OCI-LY7 (cell line): ENCODE measurements around the gene C22orf31. TPM values are rescaled to one million over a fixed set of nuclear protein-coding genes. Genes with fewer than 3 reads are reported as not detected.

Experiments
- BruUV-seq: library from RNA; stranded (reverse); fragments of 400-500 nt; replicated peaks from 2 replicates; lab custom pipeline; 2021; lab: Mats Ljungman, UMichigan
- CTCF ChIA-PET: fragments of 300-600 bp; sonication (Branson Sonifier 250); formaldehyde crosslinking; loops from one replicate; lab custom pipeline; 2022; ENCODE audit warnings: antibody characterized with exemption; ENCODE audit not compliant: unreplicated experiment; lab: Charles Lee
- POLR2A ChIA-PET: fragments of 300-600 bp; sonication (Branson Sonifier 250); formaldehyde crosslinking; loops from one replicate; lab custom pipeline; 2022; ENCODE audit warnings: antibody characterized with exemption; lab: Charles Lee
- DNase-seq: peaks from one replicate; pipeline ENCODE4 v3.0.0-alpha.2; 2015; ENCODE audit warnings: low spot score
- H2AFZ ChIP-seq: fragments of 200-600 bp; sonication (generic), shearing (Covaris generic); 2 replicates; pipeline ENCODE4 v1.6.1; 2014; ENCODE audit warnings: mild to moderate bottlenecking, antibody characterized with exemption, low read length, moderate library complexity
- H3K27ac ChIP-seq: fragments of 200-600 bp; sonication (generic); 2 replicates; pipeline ENCODE4 v1.5.1; 2014; ENCODE audit warnings: mixed run types, low read depth, mild to moderate bottlenecking, moderate library complexity, low read length, inconsistent platforms; ENCODE audit not compliant: poor library complexity, severe bottlenecking
- H3K36me3 ChIP-seq: fragments of 200-600 bp; sonication (generic); 2 replicates; pipeline ENCODE4 v1.6.1; 2014; ENCODE audit warnings: mild to moderate bottlenecking, antibody characterized with exemption, low read length, moderate library complexity, mixed read lengths; ENCODE audit not compliant: insufficient read depth
- H3K4me1 ChIP-seq: fragments of 200-600 bp; sonication (generic); 2 replicates; pipeline ENCODE4 v1.5.1; 2014; ENCODE audit warnings: mild to moderate bottlenecking, low read length; ENCODE audit not compliant: insufficient read depth, poor library complexity, severe bottlenecking
- H3K4me2 ChIP-seq: fragments of 200-600 bp; sonication (generic); 2 replicates; pipeline ENCODE4 v1.6.1; 2014; ENCODE audit warnings: mild to moderate bottlenecking, low read length
- H3K4me3 ChIP-seq: fragments of 200-600 bp; sonication (generic); 2 replicates; pipeline ENCODE4 v1.5.1; 2014; ENCODE audit warnings: mild to moderate bottlenecking, low read depth, low read length; ENCODE audit not compliant: poor library complexity, severe bottlenecking
- H3K79me2 ChIP-seq: fragments of 200-600 bp; sonication (generic); 2 replicates; pipeline ENCODE4 v1.6.1; 2016; ENCODE audit warnings: low read depth, mild to moderate bottlenecking, low read length, moderate library complexity, mixed read lengths; ENCODE audit not compliant: insufficient read depth
- H3K9me2 ChIP-seq: fragments of 200-600 bp; sonication (generic); 2 replicates; pipeline ENCODE4 v1.6.1; 2016; ENCODE audit warnings: mild to moderate bottlenecking, low read length, mixed read lengths; ENCODE audit not compliant: insufficient read depth
- H3K9me3 ChIP-seq: fragments of 200-600 bp; sonication (generic); 2 replicates; pipeline ENCODE4 v1.6.1; 2014; ENCODE audit warnings: mild to moderate bottlenecking, mixed run types, low read length, mixed read lengths
- H4K20me1 ChIP-seq: fragments of 200-600 bp; sonication (generic); 2 replicates; pipeline ENCODE4 v1.6.1; 2014; ENCODE audit warnings: mild to moderate bottlenecking, antibody characterized with exemption, low read length, moderate library complexity, mixed read lengths; ENCODE audit not compliant: insufficient read depth
- CTCF ChIP-seq: fragments of 200-600 bp; sonication (generic); conservative IDR thresholded peaks from 2 replicates; pipeline ENCODE4 v1.5.1; 2014; ENCODE audit warnings: mild to moderate bottlenecking, antibody characterized with exemption, low read length, moderate library complexity, mixed read lengths
- EZH2phosphoT487 ChIP-seq: fragments of 200-600 bp; sonication (generic); IDR thresholded peaks from 2 replicates; pipeline ENCODE4 v1.6.1; 2018; ENCODE audit warnings: low read depth, borderline replicate concordance, mild to moderate bottlenecking, mixed run types, antibody characterized with exemption, low read length, moderate library complexity, mixed read lengths
- intact Hi-C: fragments of 100-400 bp; cut with micrococcal nuclease; formaldehyde crosslinking; loops from one replicate; pipeline ENCODE4 v1.10.0; 2022; ENCODE audit not compliant: unreplicated experiment
- total RNA-seq, 2 experiments: library from RNA; depleted of rRNA in 1 of 2; stranded (reverse); fragments of >200 nt in 1 of 2; shearing (Covaris generic) in 1 of 2; gene quantifications; 2 replicates each; pipeline ENCODE4 v1.2.3, GENCODE V29; 2014 to 2022

C22orf31 gene
- total RNA-seq, 2 experiments from 2014 or later = not detected

DNA sequence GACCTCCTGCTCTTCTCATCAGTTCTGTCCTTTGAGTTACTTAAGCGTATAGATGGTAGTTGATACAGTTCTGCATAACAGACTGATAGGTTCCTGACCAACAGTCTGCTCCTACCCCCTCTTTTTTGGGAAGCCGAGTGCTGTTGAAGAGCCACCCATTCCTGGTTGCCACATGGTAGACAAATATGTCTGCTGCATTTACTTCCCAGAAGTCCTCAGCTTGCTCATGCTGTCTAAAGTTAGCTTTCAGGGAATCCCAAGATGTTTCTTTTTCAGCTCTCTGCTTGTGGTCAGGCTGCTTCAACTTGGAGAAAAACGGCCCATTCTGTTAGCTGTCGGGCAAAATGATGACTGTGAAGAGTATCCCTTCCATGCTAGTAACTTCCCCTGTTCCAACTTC, 48.7 kb downstream of the C22orf31 start:
- Histone ChIP-seq H3K4me1 (peaks cover 6% of the 10 kb centered on the region), H3K27ac (no peak overlapping the region), H3K4me3 (no peak overlapping the region), H3K4me2 (no peak overlapping the region), H3K9me2 (no peaks in the 10 kb centered on the region), H3K36me3 (no peaks in the 10 kb centered on the region), H4K20me1 (no peaks in the 10 kb centered on the region), H3K9me3 (no peaks in the 10 kb centered on the region), H2AFZ (no peak overlapping the region), H3K79me2 (no peaks in the 10 kb centered on the region)
- TF ChIP-seq CTCF = no peak
- no peak for TF ChIP-seq EZH2phosphoT487
- intact Hi-C loops = no loop called here
- BruUV-seq = no TSS peak
- DNase-seq = no peak
- ChIA-PET CTCF (no interaction called here), POLR2A (no interaction called here)

DNA sequence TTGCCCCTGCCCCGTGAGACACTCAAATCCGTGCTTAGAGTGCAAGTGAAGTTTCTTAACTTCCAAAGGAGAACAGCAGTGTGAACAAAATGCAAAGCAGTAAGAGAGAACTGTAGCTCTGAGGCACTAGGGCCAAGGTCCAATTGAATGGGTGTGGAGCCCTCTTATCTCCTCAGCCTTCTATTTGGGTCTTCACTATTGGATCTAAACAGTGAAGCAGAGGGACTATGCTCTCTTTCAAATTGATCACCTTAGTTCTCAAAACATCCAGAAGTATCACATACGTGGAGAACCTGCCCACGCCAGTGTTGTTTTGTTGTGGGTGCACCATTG, 49.6 kb downstream of the C22orf31 start:
- Histone ChIP-seq H3K36me3 (no peaks in the 10 kb centered on the region), H4K20me1 (no peaks in the 10 kb centered on the region), H2AFZ (no peak overlapping the region), H3K27ac (no peak overlapping the region), H3K79me2 (no peaks in the 10 kb centered on the region), H3K4me2 (no peak overlapping the region), H3K9me3 (no peaks in the 10 kb centered on the region), H3K4me3 (no peak overlapping the region), H3K4me1 (peaks cover 6% of the 10 kb centered on the region), H3K9me2 (no peaks in the 10 kb centered on the region)
- CTCF ChIA-PET = no interaction called here
- BruUV-seq = no TSS peak
- intact Hi-C loops = no loop called here
- TF ChIP-seq CTCF (no peak), EZH2phosphoT487 (no peak)
- no peak for DNase-seq
- POLR2A ChIA-PET = no interaction called here

GRCh38 chr22:29011240-29012100, 50.2 kb downstream of the C22orf31 start:
- ChIA-PET POLR2A (no interaction called here), CTCF (no interaction called here)
- no TSS peak for BruUV-seq
- Histone ChIP-seq H3K9me3 (no peaks in the 10 kb centered on the region), H3K4me2 (no peak overlapping the region), H3K79me2 (no peaks in the 10 kb centered on the region), H3K36me3 (no peaks in the 10 kb centered on the region), H3K9me2 (no peaks in the 10 kb centered on the region), H2AFZ (no peak overlapping the region), H4K20me1 (no peaks in the 10 kb centered on the region), H3K27ac (no peak overlapping the region), H3K4me1 (peaks cover 3% of the 10 kb centered on the region), H3K4me3 (no peak overlapping the region)
- no peak for TF ChIP-seq CTCF
- TF ChIP-seq EZH2phosphoT487 = no peak
- no peak for DNase-seq
- intact Hi-C loops = no loop called here
